GM12878 (cell line): ENCODE data around the gene CFAP161.

Experiments used
- BMI1 ChIP-seq: fragments of 450-650 bp; IDR thresholded peaks from 2 replicates; pipeline ENCODE4 v1.6.1; 2016; ENCODE audit warnings: mild to moderate bottlenecking, moderate library complexity, borderline replicate concordance
- CEBPB ChIP-seq, 2 experiments: fragments of 150-350 bp in 1 of 2; IDR thresholded peaks; 2 replicates each; pipeline ENCODE4 v1.6.1; 2012 to 2014; ENCODE audit warnings: low read depth in 2 of 2, low read length in 2 of 2, borderline replicate concordance in 1 of 2, inconsistent platforms in 1 of 2
- EZH2 ChIP-seq: IDR thresholded peaks from 2 replicates; pipeline ENCODE4 v1.6.1; 2012; ENCODE audit warnings: low read depth, mild to moderate bottlenecking, control low read depth, inconsistent platforms, low read length, borderline replicate concordance; ENCODE audit not compliant: control insufficient read depth
- FOXK2 ChIP-seq: fragments of 450-650 bp; IDR thresholded peaks from 2 replicates; pipeline ENCODE4 v1.6.1; 2017; ENCODE audit warnings: mild to moderate bottlenecking, moderate library complexity
- JUNB ChIP-seq: IDR thresholded peaks from 2 replicates; pipeline ENCODE4 v1.6.1; 2016; ENCODE audit warnings: antibody characterized with exemption, mild to moderate bottlenecking
- JUND ChIP-seq: IDR thresholded peaks from 2 replicates; pipeline ENCODE4 v1.6.1; 2012; ENCODE audit warnings: low read depth, mild to moderate bottlenecking, low read length, improper control_type of control experiment, moderate library complexity
- NFIC ChIP-seq: IDR thresholded peaks from 2 replicates; pipeline ENCODE4 v1.6.1; 2012; ENCODE audit warnings: low read depth, mild to moderate bottlenecking, inconsistent platforms, low read length, moderate library complexity
- NRF1 ChIP-seq: conservative IDR thresholded peaks from 2 replicates; pipeline ENCODE4 v1.6.1; 2011; ENCODE audit warnings: mild to moderate bottlenecking, low read depth, low read length, improper control_type of control experiment
- RCOR1 ChIP-seq: conservative IDR thresholded peaks from 2 replicates; pipeline ENCODE4 v1.6.1; 2012; ENCODE audit warnings: low read depth, low read length, improper control_type of control experiment
- TF ChIP-seq, protein P1 (sequence below): fragments of 450-650 bp; conservative IDR thresholded peaks from 2 replicates; pipeline ENCODE4 v1.6.1; 2017; ENCODE audit warnings: mild to moderate bottlenecking, moderate library complexity
- TF ChIP-seq, protein P2 (sequence below): IDR thresholded peaks from 2 replicates; pipeline ENCODE4 v1.6.1; 2012; ENCODE audit warnings: low read depth, low read length, improper control_type of control experiment
- TF ChIP-seq, protein P3 (sequence below), 3 experiments: IDR thresholded peaks in 2 of 3; conservative IDR thresholded peaks in 1 of 3; 2 replicates each; pipeline ENCODE4 v1.5.1; 2011; ENCODE audit warnings: low read depth in 3 of 3, low read length in 3 of 3, mild to moderate bottlenecking in 3 of 3, control low read depth in 2 of 3, moderate library complexity in 2 of 3, inconsistent platforms in 1 of 3, mixed read lengths in 1 of 3; ENCODE audit not compliant: control insufficient read depth in 2 of 3, insufficient read depth in 1 of 3; ENCODE audit errors: extremely low read depth in 1 of 3

GRCh38 chr15:81151389-81151788 lies 17.3 kb downstream of the CFAP161 start:
- TF ChIP-seq NRF1 (no peak), NFIC (no peak), JUND (no peak), EZH2 (no peak), BMI1 (no peak), JUNB (no peak), FOXK2 (no peak), CEBPB (IDR thresholded peaks at IDR 0.05; ENCODE audit: borderline replicate concordance in 1 of 2, low read depth in 2 of 2, low read length in 2 of 2) (no peak), RCOR1 (no peak)
- TF ChIP-seq, protein P1, sequence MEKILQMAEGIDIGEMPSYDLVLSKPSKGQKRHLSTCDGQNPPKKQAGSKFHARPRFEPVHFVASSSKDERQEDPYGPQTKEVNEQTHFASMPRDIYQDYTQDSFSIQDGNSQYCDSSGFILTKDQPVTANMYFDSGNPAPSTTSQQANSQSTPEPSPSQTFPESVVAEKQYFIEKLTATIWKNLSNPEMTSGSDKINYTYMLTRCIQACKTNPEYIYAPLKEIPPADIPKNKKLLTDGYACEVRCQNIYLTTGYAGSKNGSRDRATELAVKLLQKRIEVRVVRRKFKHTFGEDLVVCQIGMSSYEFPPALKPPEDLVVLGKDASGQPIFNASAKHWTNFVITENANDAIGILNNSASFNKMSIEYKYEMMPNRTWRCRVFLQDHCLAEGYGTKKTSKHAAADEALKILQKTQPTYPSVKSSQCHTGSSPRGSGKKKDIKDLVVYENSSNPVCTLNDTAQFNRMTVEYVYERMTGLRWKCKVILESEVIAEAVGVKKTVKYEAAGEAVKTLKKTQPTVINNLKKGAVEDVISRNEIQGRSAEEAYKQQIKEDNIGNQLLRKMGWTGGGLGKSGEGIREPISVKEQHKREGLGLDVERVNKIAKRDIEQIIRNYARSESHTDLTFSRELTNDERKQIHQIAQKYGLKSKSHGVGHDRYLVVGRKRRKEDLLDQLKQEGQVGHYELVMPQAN, result no peak
- TF ChIP-seq, protein P2, sequence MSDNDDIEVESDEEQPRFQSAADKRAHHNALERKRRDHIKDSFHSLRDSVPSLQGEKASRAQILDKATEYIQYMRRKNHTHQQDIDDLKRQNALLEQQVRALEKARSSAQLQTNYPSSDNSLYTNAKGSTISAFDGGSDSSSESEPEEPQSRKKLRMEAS, result no peak
- TF ChIP-seq, protein P3, sequence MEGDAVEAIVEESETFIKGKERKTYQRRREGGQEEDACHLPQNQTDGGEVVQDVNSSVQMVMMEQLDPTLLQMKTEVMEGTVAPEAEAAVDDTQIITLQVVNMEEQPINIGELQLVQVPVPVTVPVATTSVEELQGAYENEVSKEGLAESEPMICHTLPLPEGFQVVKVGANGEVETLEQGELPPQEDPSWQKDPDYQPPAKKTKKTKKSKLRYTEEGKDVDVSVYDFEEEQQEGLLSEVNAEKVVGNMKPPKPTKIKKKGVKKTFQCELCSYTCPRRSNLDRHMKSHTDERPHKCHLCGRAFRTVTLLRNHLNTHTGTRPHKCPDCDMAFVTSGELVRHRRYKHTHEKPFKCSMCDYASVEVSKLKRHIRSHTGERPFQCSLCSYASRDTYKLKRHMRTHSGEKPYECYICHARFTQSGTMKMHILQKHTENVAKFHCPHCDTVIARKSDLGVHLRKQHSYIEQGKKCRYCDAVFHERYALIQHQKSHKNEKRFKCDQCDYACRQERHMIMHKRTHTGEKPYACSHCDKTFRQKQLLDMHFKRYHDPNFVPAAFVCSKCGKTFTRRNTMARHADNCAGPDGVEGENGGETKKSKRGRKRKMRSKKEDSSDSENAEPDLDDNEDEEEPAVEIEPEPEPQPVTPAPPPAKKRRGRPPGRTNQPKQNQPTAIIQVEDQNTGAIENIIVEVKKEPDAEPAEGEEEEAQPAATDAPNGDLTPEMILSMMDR (IDR thresholded peaks at IDR 0.05 in 2 of 3, conservative IDR thresholded peaks at IDR 0.05 in 1 of 3; ENCODE audit: control insufficient read depth in 2 of 3, extremely low read depth in 1 of 3, insufficient read depth in 1 of 3, low read depth in 3 of 3, low read length in 3 of 3), result no peak; a peak in 1 of 6 replicates
